GM10266 (cell line): ENCODE results near the gene ROR2.
"Not testable (repeated sequence)": the region's sequence is repeated elsewhere in the genome, so short reads cannot be mapped to it uniquely, and the experiment has no call there.

Source experiments
- DNase-seq: peaks from one replicate; pipeline ENCODE4 v3.0.0; 2012; ENCODE audit errors: extremely low spot score
- TF ChIP-seq, protein P1 (sequence below): IDR thresholded peaks from 2 replicates; pipeline ENCODE4 v1.5.1; 2012; ENCODE audit warnings: mild to moderate bottlenecking, low read depth; ENCODE audit not compliant: control insufficient read depth, insufficient read depth; ENCODE audit errors: missing control alignments

Gene ROR2

DNA sequence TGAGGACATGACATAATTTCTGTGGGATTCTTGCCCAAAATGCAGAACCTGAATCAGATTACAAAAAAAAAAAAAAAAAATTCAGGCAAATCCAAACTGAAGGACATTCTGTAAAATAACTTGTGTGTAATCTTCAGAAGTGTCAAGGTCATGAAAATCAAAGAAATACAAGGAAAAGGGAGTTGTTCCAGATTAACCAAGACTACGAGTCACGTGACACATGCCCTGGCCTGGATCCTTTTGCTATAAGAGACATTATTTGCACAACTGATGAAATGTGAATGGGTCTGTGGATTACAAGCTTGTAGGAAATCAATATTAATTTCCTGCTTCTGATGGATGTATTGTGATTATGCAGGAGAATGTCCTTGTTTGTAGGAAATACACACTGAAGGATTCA is 309.6 kb downstream of the ROR2 start:
- TF ChIP-seq, protein P1, sequence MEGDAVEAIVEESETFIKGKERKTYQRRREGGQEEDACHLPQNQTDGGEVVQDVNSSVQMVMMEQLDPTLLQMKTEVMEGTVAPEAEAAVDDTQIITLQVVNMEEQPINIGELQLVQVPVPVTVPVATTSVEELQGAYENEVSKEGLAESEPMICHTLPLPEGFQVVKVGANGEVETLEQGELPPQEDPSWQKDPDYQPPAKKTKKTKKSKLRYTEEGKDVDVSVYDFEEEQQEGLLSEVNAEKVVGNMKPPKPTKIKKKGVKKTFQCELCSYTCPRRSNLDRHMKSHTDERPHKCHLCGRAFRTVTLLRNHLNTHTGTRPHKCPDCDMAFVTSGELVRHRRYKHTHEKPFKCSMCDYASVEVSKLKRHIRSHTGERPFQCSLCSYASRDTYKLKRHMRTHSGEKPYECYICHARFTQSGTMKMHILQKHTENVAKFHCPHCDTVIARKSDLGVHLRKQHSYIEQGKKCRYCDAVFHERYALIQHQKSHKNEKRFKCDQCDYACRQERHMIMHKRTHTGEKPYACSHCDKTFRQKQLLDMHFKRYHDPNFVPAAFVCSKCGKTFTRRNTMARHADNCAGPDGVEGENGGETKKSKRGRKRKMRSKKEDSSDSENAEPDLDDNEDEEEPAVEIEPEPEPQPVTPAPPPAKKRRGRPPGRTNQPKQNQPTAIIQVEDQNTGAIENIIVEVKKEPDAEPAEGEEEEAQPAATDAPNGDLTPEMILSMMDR: no peak
- no peak for DNase-seq

DNA sequence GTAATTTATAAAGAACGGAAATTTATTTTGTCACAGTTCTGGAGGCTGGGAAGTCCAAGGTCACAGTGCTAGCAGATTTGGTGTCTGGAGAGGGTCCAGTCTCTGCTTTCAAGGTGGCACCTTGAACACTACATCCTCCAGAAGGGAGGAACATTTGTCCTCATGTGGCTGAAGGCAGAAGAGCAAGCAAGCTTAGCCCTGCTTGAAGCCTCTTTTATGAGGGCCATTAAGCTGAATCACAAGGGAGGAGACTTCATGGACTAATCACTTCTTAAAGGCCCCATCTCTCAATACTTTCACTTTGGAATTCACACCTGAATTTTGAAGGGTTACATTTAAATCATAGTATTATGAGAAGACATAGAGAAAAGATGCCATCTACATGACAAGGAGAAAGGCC is 311.0 kb downstream of the ROR2 start:
- no peak for DNase-seq
- TF ChIP-seq, protein P1: no peak

DNA sequence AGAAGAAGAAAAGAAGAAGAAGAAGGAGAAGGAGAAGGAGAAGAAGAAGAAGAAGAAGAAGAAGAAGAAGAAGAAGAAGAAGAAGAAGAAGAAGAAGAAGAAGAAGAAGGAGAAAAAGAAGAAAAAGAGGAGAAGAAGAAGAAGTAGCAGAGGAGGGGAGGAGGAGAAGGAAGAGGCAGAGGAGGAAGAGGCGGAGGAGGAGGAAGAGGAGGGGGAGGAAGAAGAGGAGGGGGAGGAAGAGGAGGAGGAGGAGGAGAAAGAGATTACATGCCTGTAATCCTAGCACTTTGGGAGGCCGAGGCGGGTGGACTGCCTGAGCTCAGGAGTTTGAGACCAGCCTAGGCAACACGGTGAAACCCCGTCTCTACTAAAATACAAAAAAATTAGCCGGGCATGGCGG is 315.2 kb downstream of the ROR2 start:
- DNase-seq: not testable (repeated sequence)

DNA sequence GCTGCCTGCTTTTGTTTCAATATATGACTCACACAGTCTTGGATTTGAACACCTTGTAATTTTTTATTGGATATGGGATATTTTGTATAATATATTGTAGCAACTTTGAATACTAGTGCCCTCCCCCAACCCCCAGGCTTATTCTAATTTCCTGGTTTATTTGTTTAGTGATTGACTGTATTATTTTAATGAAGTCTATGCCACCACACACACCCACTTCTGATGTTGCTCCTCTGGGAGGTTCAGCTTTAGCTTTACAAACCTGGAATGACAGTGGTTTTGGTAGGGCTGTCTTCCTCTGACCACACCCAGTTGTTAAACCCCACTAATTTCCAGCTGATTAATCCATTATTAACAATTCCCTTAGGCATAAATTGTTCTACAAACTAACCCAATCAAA is 320.3 kb downstream of the ROR2 start:
- TF ChIP-seq, protein P1: no peak
- DNase-seq: no peak

DNA sequence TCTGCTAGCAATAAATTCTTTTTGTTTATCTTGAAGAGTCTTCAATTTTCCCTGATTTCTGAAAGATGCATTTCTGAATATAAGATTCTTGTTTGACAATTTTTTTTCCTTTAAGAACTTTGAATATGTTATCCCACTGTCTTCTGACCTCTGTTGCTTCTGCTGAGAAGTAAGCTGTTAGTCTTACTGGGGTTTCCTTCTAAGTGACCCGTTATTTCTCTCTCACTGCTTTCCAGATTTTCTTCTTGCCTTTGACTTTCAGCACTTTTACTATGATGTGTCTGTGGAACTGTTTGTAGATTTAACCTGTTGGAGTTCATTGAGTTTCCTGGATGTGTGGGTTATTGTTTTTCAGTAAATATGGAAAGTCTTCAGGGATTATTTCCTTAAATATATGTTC is 321.1 kb downstream of the ROR2 start:
- TF ChIP-seq, protein P1: no peak
- DNase-seq: no peak

DNA sequence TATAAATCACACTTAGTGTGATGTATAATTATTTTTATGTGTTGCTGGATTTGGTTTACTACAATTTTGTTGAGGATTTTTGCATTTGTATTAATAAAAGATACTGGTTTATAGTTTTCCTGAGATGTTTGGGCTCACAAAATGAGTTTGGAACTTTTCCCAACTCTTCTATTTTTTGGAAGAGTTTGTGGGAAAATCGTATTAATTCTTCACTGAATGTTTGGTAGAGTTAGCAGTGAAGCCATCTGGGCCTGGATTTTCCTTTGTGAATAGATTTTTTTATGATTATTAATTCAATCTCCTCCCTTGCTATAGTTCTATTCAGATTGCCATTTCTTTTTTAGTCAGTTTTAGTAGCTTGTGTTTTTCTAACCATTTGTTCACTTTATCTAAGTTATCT is 324.7 kb downstream of the ROR2 start:
- TF ChIP-seq, protein P1: no peak
- no peak for DNase-seq

DNA sequence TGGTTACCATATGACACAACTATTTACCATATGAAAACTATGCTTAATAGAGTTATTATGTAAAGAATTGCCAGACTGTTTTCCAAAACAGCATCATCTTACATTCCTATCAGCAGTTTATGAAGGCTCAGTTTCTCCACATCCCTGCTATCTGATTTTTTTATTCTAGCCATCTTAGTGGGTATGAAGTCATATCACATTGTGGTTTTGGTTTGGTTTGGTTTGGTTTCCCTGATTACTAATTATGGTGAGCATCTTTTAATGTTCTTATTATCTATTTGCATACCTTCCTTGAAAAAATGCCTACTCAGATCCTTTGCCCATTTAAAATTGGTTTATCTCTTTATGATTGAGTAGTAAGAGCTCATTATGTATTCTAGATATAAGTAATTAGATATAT is 327.0 kb downstream of the ROR2 start:
- DNase-seq: no peak
- TF ChIP-seq, protein P1: no peak

DNA sequence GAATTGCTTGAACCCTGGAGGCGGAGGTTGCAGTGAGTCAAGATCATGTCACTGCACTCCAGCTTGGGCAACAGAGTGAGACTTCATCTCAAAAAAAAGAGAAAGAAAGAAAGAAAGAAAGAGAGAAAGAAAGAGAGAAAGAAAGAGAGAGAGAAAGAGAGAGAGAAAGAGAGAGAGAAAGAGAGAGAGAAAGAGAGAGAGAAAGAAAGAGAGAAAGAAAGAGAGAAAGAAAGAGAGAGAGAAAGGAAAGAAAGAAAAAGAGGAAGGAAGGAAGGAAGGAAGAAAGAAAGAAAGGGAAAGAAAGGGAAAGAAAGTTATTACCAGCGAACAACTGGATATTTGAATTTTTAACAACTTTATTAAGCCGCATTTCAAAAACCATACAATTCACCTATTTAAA is 327.9 kb downstream of the ROR2 start:
- DNase-seq: not testable (repeated sequence)

DNA sequence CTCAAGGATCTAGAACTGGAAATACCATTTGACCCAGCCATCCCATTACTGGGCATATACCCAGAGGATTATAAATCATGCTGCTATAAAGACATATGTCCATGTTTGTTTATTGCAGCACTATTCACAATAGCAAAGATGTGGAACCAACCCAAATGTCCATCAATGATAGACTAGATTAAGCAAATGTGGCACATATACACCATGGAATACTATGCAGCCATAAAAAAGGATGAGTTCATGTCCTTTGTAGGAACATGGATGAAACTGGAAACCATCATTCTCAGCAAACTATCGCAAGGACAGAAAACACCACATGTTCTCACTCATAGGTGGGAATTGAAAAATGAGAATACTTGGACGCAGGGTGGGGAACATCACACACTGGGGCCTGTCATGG is 336.0 kb downstream of the ROR2 start:
- not testable (repeated sequence) for DNase-seq
